Transverse colon (tissue), 4 donors: ENCODE results near the gene TMEM222.
A peak's percentile ranks its signal among the peaks of the same experiment; 100 is the strongest.

Experiments
- CTCF ChIP-seq, 5 experiments: fragments of 200-600 bp in 3 of 5; fragments of 450-650 bp in 2 of 5; sonication (generic) in 3 of 5; IDR thresholded peaks; 1 replicate in 2 of 5; 2 replicates in 3 of 5; pipeline ENCODE4 v1.5.1; 2016 to 2017; ENCODE audit warnings: antibody characterized with exemption in 5 of 5, inconsistent platforms in 3 of 5, mild to moderate bottlenecking in 2 of 5, moderate library complexity in 1 of 5
- EP300 ChIP-seq: sonication (generic); formaldehyde crosslinking; IDR thresholded peaks from one replicate; pipeline ENCODE4 v1.6.1; 2017; ENCODE audit warnings: antibody characterized with exemption, low read depth
- POLR2A ChIP-seq: fragments of 450-650 bp; IDR thresholded peaks from one replicate; pipeline ENCODE4 v1.6.1; 2016; ENCODE audit warnings: antibody characterized with exemption, mild to moderate bottlenecking, moderate library complexity
- POLR2AphosphoS5 ChIP-seq, 3 donors: sonication (generic); formaldehyde crosslinking; IDR thresholded peaks; one replicate each; pipeline ENCODE4 v1.6.1; 2016; ENCODE audit warnings: antibody characterized with exemption in 3 of 3

GRCh38 chr1:27321813-27322568 is at the start of gene TMEM222:
- peak; percentile 40 for TF ChIP-seq EP300
- TF ChIP-seq CTCF (IDR thresholded peaks at IDR 0.05), result peak in 4 of 5 experiments; percentile 19 to 55 (median 28)
- peak; percentile 85 for TF ChIP-seq POLR2A
- peak; percentile 84 to 87 (median 85) for TF ChIP-seq POLR2AphosphoS5 (IDR thresholded peaks at IDR 0.05)
